Mesodermal cell (in vitro differentiated cells): Measurements from ENCODE around the gene DDX56.
A peak's percentile ranks its signal among the peaks of the same experiment; 100 is the strongest.
"Not testable (repeated sequence)": the region's sequence is repeated elsewhere in the genome, so short reads cannot be mapped to it uniquely, and the experiment has no call there.

Experiments used
- H3K27ac ChIP-seq: 2 replicates; pipeline ENCODE4 v1.7.0; 2013; ENCODE audit warnings: mild to moderate bottlenecking, low read depth, low read length, moderate library complexity; ENCODE audit not compliant: severe bottlenecking
- H3K36me3 ChIP-seq: 2 replicates; pipeline ENCODE4 v1.7.1; 2013; ENCODE audit warnings: mild to moderate bottlenecking, low read length, moderate library complexity; ENCODE audit not compliant: control insufficient read depth, insufficient read depth
- H3K4me1 ChIP-seq: one replicate; pipeline ENCODE4 v1.7.1; 2013; ENCODE audit warnings: mild to moderate bottlenecking, low read length; ENCODE audit not compliant: insufficient read depth, control insufficient read depth, poor library complexity, severe bottlenecking
- H3K4me3 ChIP-seq: 2 replicates; pipeline ENCODE4 v1.7.0; 2013; ENCODE audit warnings: low read length, control low read depth, mild to moderate bottlenecking; ENCODE audit not compliant: insufficient read depth, poor library complexity, severe bottlenecking; ENCODE audit errors: extremely low read depth
- H3K9me3 ChIP-seq: 2 replicates; pipeline ENCODE4 v1.7.1; 2013; ENCODE audit warnings: mild to moderate bottlenecking, low read length, moderate library complexity; ENCODE audit not compliant: control insufficient read depth
- WGBS, 2 experiments: methylation state at CpG; one replicate each; pipeline ENCODE4 v1.1.5; 2013; ENCODE audit warnings: missing lambda C conversion rate in 2 of 2; ENCODE audit not compliant: insufficient coverage in 2 of 2; 5-methylcytosine and 5-hydroxymethylcytosine counted together

DDX56 gene

GRCh38 chr7:44569959-44570358 is 3.7 kb downstream of the DDX56 start:
- Histone ChIP-seq H3K27ac (no peak overlapping the region), H3K4me3 (no peak overlapping the region), H3K4me1 (peaks cover 4% of the 10 kb centered on the region), H3K9me3 (no peaks in the 10 kb centered on the region), H3K36me3 (peaks cover 76% of the 10 kb centered on the region)
- 86 to 94% methylated on average over 8 of the region's 9 CpGs for WGBS, 2 experiments

GRCh38 chr7:44568771-44569560 is 4.7 kb downstream of the DDX56 start:
- 98% methylated on average over 10 to 13 of the region's 17 CpGs for WGBS, 2 experiments
- Histone ChIP-seq H3K36me3 (peaks cover 85% of the 10 kb centered on the region), H3K27ac (no peak overlapping the region), H3K4me1 (no peaks in the 10 kb centered on the region), H3K4me3 (no peak overlapping the region), H3K9me3 (no peaks in the 10 kb centered on the region)

- Histone ChIP-seq H3K27ac (no peak overlapping the region), H3K4me1 (peaks cover 6% of the 10 kb centered on the region), H3K36me3 (peaks cover 87% of the 10 kb centered on the region), H3K4me3 (no peak overlapping the region), H3K9me3 (no peaks in the 10 kb centered on the region)
- 97% methylated on average over 5 to 6 of the region's 6 CpGs for WGBS, 2 experiments
Measured at GRCh38 chr7:44567884-44568283, 5.8 kb downstream of the DDX56 start.

GRCh38 chr7:44566680-44567079 is 7.0 kb downstream of the DDX56 start:
- Histone ChIP-seq H3K4me1 (peaks cover 15% of the 10 kb centered on the region), H3K27ac (no peak overlapping the region), H3K36me3 (peaks cover 75% of the 10 kb centered on the region), H3K9me3 (no peaks in the 10 kb centered on the region), H3K4me3 (no peak overlapping the region)
- WGBS, 2 experiments, result 88 to 100% methylated on average over 4 to 5 of the region's 5 CpGs

GRCh38 chr7:44565795-44566559 is 7.7 kb downstream of the DDX56 start:
- Histone ChIP-seq H3K27ac (peak overlapping the region; percentile 36), H3K9me3 (no peaks in the 10 kb centered on the region), H3K4me3 (no peak overlapping the region), H3K4me1 (peaks cover 15% of the 10 kb centered on the region), H3K36me3 (peaks cover 68% of the 10 kb centered on the region)
- 90 to 96% methylated on average over 8 of the region's 16 CpGs for WGBS, 2 experiments

GRCh38 chr7:44565097-44565794 is 8.5 kb downstream of the DDX56 start:
- Histone ChIP-seq H3K27ac (peak overlapping the region; percentile 36), H3K36me3 (peaks cover 61% of the 10 kb centered on the region), H3K4me1 (peaks cover 15% of the 10 kb centered on the region), H3K4me3 (no peak overlapping the region), H3K9me3 (no peaks in the 10 kb centered on the region)
- WGBS, 2 experiments, result 65 to 82% methylated on average over 11 to 12 of the region's 13 CpGs

GRCh38 chr7:44564606-44565005 is 9.1 kb downstream of the DDX56 start:
- no peak overlapping the region for H3K27ac ChIP-seq
- peaks cover 55% of the 10 kb centered on the region for H3K36me3 ChIP-seq
- no peaks in the 10 kb centered on the region for H3K9me3 ChIP-seq
- peaks cover 15% of the 10 kb centered on the region for H3K4me1 ChIP-seq
- WGBS, 2 experiments, result 93 to 96% methylated on average over 2 of the region's 2 CpGs
- no peak overlapping the region for H3K4me3 ChIP-seq

- H3K4me1 ChIP-seq, result peaks cover 15% of the 10 kb centered on the region
- peaks cover 41% of the 10 kb centered on the region for H3K36me3 ChIP-seq
- no peak overlapping the region for H3K4me3 ChIP-seq
- no peak overlapping the region for H3K27ac ChIP-seq
- H3K9me3 ChIP-seq, result no peaks in the 10 kb centered on the region
- WGBS, 2 experiments, result 94 to 97% methylated on average over 3 of the region's 3 CpGs
Measured at GRCh38 chr7:44563171-44563679, 10.5 kb downstream of the DDX56 start.

GRCh38 chr7:44562622-44562962 is 11.1 kb downstream of the DDX56 start:
- not testable (repeated sequence) for H3K27ac ChIP-seq, H3K9me3 ChIP-seq, H3K4me3 ChIP-seq
- peaks cover 35% of the 10 kb centered on the region for H3K36me3 ChIP-seq
- H3K4me1 ChIP-seq, result peaks cover 15% of the 10 kb centered on the region
- 80% methylated on average over 4 of the region's 8 CpGs; no CpG with 5 or more reads in 1 of the 2 experiments for WGBS, 2 experiments

- Histone ChIP-seq H3K4me1 (peaks cover 15% of the 10 kb centered on the region), H3K36me3 (peaks cover 30% of the 10 kb centered on the region), H3K27ac (no peak overlapping the region), H3K9me3 (no peaks in the 10 kb centered on the region), H3K4me3 (no peak overlapping the region)
- WGBS, 2 experiments, result 80 to 91% methylated on average over 2 to 7 of the region's 7 CpGs
Measured at GRCh38 chr7:44561962-44562621, 11.6 kb downstream of the DDX56 start.
